GM23338 (cell line): ENCODE data around the gene BDKRB1.

Source experiments
- CREB1 ChIP-seq: fragments of 250-450 bp; sonication (Bioruptor Pico); IDR thresholded peaks from 2 replicates; pipeline ENCODE4 v1.5.0; 2020; ENCODE audit warnings: low read depth, mild to moderate bottlenecking, moderate library complexity
- EZH2 ChIP-seq: fragments of 200-600 bp; sonication (generic); IDR thresholded peaks from one replicate; pipeline ENCODE4 v1.8.0; 2017; ENCODE audit warnings: antibody characterized with exemption, mild to moderate bottlenecking, low read depth; ENCODE audit not compliant: unreplicated experiment
- EZH2phosphoT487 ChIP-seq: fragments of 200-600 bp; sonication (generic); IDR thresholded peaks from one replicate; pipeline ENCODE4 v1.8.1; 2018; ENCODE audit warnings: antibody characterized with exemption; ENCODE audit not compliant: unreplicated experiment
- JUNB ChIP-seq: IDR thresholded peaks from one replicate; pipeline ENCODE4 v1.6.1; 2016; ENCODE audit warnings: antibody characterized with exemption; ENCODE audit not compliant: unreplicated experiment
- NANOG ChIP-seq: IDR thresholded peaks from 2 replicates; pipeline ENCODE4 v1.6.1; 2016; ENCODE audit warnings: antibody characterized with exemption, borderline replicate concordance
- POLR2AphosphoS5 ChIP-seq: IDR thresholded peaks from 2 replicates; pipeline ENCODE4 v1.6.1; 2016; ENCODE audit warnings: antibody characterized with exemption, low read depth
- STAT1 ChIP-seq: IDR thresholded peaks from one replicate; pipeline ENCODE4 v1.6.1; 2016; ENCODE audit warnings: antibody characterized with exemption; ENCODE audit not compliant: unreplicated experiment
- ZNF114 ChIP-seq: fragments of 250-450 bp; sonication (Bioruptor Pico); IDR thresholded peaks from 2 replicates; pipeline ENCODE4 v1.5.0; 2020; ENCODE audit warnings: mild to moderate bottlenecking, moderate library complexity
- ZNF331 ChIP-seq: fragments of 250-450 bp; sonication (Bioruptor Pico); IDR thresholded peaks from 2 replicates; pipeline ENCODE4 v1.5.0; 2020; ENCODE audit warnings: low read depth, mild to moderate bottlenecking, moderate library complexity
- TF ChIP-seq, protein P1 (sequence below), 2 experiments: fragments of 200-600 bp in 1 of 2; sonication (generic) in 1 of 2; conservative IDR thresholded peaks; 2 replicates each; pipeline versions ENCODE4 v1.5.1 to v1.6.1; 2016 to 2017; ENCODE audit warnings: antibody characterized with exemption in 2 of 2, low read depth in 2 of 2, mild to moderate bottlenecking in 2 of 2, moderate library complexity in 1 of 2
- TF ChIP-seq, protein P2 (sequence below): IDR thresholded peaks from one replicate; pipeline ENCODE4 v1.6.1; 2018; ENCODE audit warnings: antibody characterized with exemption; ENCODE audit not compliant: unreplicated experiment
- TF ChIP-seq, protein P3 (sequence below): fragments of 250-450 bp; sonication (Bioruptor Pico); IDR thresholded peaks from 2 replicates; pipeline ENCODE4 v1.5.0; 2020; ENCODE audit warnings: mild to moderate bottlenecking, moderate library complexity
- TF ChIP-seq, protein P4 (sequence below): IDR thresholded peaks from 2 replicates; pipeline ENCODE4 v1.6.1; 2016; ENCODE audit warnings: antibody characterized with exemption

DNA sequence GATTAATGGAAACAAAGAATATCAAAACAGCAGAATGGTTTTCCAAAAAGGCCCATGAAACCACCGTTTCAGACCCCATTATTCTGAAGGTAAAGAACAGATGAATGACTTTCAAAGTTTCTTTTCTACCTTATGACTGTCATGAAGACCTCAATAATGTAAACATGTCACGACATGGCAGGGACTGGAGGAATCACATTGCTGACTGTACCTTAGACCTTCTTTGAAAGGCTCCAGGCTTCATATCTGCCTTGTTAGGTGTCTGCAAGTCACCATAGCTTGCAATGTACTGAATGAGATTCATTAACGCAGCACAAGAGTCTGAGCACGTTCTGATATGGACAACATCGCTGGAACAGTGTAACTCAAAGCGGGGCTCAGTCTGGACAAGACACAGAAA is 54.9 kb downstream of the BDKRB1 start:
- no peak for TF ChIP-seq EZH2
- TF ChIP-seq, protein P1, sequence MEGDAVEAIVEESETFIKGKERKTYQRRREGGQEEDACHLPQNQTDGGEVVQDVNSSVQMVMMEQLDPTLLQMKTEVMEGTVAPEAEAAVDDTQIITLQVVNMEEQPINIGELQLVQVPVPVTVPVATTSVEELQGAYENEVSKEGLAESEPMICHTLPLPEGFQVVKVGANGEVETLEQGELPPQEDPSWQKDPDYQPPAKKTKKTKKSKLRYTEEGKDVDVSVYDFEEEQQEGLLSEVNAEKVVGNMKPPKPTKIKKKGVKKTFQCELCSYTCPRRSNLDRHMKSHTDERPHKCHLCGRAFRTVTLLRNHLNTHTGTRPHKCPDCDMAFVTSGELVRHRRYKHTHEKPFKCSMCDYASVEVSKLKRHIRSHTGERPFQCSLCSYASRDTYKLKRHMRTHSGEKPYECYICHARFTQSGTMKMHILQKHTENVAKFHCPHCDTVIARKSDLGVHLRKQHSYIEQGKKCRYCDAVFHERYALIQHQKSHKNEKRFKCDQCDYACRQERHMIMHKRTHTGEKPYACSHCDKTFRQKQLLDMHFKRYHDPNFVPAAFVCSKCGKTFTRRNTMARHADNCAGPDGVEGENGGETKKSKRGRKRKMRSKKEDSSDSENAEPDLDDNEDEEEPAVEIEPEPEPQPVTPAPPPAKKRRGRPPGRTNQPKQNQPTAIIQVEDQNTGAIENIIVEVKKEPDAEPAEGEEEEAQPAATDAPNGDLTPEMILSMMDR (conservative IDR thresholded peaks at IDR 0.05; ENCODE audit: low read depth in 2 of 2), result no peak
- TF ChIP-seq EZH2phosphoT487, result no peak
- TF ChIP-seq POLR2AphosphoS5, result no peak
- TF ChIP-seq, protein P2, sequence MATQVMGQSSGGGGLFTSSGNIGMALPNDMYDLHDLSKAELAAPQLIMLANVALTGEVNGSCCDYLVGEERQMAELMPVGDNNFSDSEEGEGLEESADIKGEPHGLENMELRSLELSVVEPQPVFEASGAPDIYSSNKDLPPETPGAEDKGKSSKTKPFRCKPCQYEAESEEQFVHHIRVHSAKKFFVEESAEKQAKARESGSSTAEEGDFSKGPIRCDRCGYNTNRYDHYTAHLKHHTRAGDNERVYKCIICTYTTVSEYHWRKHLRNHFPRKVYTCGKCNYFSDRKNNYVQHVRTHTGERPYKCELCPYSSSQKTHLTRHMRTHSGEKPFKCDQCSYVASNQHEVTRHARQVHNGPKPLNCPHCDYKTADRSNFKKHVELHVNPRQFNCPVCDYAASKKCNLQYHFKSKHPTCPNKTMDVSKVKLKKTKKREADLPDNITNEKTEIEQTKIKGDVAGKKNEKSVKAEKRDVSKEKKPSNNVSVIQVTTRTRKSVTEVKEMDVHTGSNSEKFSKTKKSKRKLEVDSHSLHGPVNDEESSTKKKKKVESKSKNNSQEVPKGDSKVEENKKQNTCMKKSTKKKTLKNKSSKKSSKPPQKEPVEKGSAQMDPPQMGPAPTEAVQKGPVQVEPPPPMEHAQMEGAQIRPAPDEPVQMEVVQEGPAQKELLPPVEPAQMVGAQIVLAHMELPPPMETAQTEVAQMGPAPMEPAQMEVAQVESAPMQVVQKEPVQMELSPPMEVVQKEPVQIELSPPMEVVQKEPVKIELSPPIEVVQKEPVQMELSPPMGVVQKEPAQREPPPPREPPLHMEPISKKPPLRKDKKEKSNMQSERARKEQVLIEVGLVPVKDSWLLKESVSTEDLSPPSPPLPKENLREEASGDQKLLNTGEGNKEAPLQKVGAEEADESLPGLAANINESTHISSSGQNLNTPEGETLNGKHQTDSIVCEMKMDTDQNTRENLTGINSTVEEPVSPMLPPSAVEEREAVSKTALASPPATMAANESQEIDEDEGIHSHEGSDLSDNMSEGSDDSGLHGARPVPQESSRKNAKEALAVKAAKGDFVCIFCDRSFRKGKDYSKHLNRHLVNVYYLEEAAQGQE, result no peak
- no peak for TF ChIP-seq NANOG
- no peak for TF ChIP-seq ZNF114 (CRISPR knock-in tag)
- no peak for TF ChIP-seq JUNB
- TF ChIP-seq, protein P3, sequence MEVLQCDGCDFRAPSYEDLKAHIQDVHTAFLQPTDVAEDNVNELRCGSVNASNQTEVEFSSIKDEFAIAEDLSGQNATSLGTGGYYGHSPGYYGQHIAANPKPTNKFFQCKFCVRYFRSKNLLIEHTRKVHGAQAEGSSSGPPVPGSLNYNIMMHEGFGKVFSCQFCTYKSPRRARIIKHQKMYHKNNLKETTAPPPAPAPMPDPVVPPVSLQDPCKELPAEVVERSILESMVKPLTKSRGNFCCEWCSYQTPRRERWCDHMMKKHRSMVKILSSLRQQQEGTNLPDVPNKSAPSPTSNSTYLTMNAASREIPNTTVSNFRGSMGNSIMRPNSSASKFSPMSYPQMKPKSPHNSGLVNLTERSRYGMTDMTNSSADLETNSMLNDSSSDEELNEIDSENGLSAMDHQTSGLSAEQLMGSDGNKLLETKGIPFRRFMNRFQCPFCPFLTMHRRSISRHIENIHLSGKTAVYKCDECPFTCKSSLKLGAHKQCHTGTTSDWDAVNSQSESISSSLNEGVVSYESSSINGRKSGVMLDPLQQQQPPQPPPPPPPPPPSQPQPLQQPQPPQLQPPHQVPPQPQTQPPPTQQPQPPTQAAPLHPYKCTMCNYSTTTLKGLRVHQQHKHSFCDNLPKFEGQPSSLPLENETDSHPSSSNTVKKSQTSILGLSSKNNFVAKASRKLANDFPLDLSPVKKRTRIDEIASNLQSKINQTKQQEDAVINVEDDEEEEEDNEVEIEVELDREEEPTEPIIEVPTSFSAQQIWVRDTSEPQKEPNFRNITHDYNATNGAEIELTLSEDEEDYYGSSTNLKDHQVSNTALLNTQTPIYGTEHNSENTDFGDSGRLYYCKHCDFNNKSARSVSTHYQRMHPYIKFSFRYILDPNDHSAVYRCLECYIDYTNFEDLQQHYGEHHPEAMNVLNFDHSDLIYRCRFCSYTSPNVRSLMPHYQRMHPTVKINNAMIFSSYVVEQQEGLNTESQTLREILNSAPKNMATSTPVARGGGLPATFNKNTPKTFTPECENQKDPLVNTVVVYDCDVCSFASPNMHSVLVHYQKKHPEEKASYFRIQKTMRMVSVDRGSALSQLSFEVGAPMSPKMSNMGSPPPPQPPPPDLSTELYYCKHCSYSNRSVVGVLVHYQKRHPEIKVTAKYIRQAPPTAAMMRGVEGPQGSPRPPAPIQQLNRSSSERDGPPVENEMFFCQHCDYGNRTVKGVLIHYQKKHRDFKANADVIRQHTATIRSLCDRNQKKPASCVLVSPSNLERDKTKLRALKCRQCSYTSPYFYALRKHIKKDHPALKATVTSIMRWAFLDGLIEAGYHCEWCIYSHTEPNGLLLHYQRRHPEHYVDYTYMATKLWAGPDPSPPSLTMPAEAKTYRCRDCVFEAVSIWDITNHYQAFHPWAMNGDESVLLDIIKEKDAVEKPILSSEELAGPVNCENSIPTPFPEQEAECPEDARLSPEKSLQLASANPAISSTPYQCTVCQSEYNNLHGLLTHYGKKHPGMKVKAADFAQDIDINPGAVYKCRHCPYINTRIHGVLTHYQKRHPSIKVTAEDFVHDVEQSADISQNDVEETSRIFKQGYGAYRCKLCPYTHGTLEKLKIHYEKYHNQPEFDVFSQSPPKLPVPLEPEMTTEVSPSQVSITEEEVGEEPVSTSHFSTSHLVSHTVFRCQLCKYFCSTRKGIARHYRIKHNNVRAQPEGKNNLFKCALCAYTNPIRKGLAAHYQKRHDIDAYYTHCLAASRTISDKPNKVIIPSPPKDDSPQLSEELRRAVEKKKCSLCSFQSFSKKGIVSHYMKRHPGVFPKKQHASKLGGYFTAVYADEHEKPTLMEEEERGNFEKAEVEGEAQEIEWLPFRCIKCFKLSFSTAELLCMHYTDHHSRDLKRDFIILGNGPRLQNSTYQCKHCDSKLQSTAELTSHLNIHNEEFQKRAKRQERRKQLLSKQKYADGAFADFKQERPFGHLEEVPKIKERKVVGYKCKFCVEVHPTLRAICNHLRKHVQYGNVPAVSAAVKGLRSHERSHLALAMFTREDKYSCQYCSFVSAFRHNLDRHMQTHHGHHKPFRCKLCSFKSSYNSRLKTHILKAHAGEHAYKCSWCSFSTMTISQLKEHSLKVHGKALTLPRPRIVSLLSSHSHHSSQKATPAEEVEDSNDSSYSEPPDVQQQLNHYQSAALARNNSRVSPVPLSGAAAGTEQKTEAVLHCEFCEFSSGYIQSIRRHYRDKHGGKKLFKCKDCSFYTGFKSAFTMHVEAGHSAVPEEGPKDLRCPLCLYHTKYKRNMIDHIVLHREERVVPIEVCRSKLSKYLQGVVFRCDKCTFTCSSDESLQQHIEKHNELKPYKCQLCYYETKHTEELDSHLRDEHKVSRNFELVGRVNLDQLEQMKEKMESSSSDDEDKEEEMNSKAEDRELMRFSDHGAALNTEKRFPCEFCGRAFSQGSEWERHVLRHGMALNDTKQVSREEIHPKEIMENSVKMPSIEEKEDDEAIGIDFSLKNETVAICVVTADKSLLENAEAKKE (CRISPR knock-in tag), result no peak
- TF ChIP-seq STAT1, result no peak
- TF ChIP-seq, protein P4, sequence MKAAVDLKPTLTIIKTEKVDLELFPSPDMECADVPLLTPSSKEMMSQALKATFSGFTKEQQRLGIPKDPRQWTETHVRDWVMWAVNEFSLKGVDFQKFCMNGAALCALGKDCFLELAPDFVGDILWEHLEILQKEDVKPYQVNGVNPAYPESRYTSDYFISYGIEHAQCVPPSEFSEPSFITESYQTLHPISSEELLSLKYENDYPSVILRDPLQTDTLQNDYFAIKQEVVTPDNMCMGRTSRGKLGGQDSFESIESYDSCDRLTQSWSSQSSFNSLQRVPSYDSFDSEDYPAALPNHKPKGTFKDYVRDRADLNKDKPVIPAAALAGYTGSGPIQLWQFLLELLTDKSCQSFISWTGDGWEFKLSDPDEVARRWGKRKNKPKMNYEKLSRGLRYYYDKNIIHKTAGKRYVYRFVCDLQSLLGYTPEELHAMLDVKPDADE, result no peak
- no peak for TF ChIP-seq CREB1 (CRISPR knock-in tag)
- no peak for TF ChIP-seq ZNF331 (CRISPR knock-in tag)
